Tibial nerve (tissue), 4 donors: ENCODE data around the gene CDH13. TPM values are rescaled to one million over a fixed set of nuclear protein-coding genes. Genes with fewer than 3 reads are reported as not detected.

ENCODE experiments used
- DNase-seq, 2 donors: peaks; one replicate each; pipeline ENCODE4 v3.0.0-alpha.2; 2019; ENCODE audit warnings: low spot score in 2 of 2
- H3K27ac ChIP-seq, 4 donors: fragments of 200-600 bp; sonication (generic) in 3 of 4; one replicate each; pipeline ENCODE4 v1.5.1; 2017 to 2019; ENCODE audit warnings: mild to moderate bottlenecking in 1 of 4
- H3K27me3 ChIP-seq, 2 donors: fragments of 200-600 bp; sonication (generic) in 1 of 2; one replicate each; pipeline versions ENCODE4 v1.5.1 to v1.6.0; 2017 to 2019
- H3K36me3 ChIP-seq, 3 donors: fragments of 200-600 bp; sonication (generic); one replicate each; pipeline ENCODE4 v1.5.1; 2018 to 2019
- H3K4me1 ChIP-seq, 4 donors: fragments of 200-600 bp; sonication (generic) in 3 of 4; one replicate each; pipeline ENCODE4 v1.5.1; 2017 to 2019
- H3K4me3 ChIP-seq, 4 donors: fragments of 200-600 bp; sonication (generic) in 3 of 4; one replicate each; pipeline ENCODE4 v1.5.1; 2017 to 2019; ENCODE audit warnings: mild to moderate bottlenecking in 1 of 4, moderate library complexity in 1 of 4
- H3K9me3 ChIP-seq, 4 donors: fragments of 200-600 bp; sonication (generic) in 3 of 4; one replicate each; pipeline ENCODE4 v1.5.1; 2017 to 2019
- EP300 ChIP-seq, 2 donors: sonication (generic); formaldehyde crosslinking; IDR thresholded peaks; one replicate each; pipeline ENCODE4 v1.6.1; 2017; ENCODE audit warnings: antibody characterized with exemption in 2 of 2, mild to moderate bottlenecking in 1 of 2
- POLR2A ChIP-seq, 2 donors: fragments of 450-650 bp; IDR thresholded peaks; one replicate each; pipeline ENCODE4 v1.6.1; 2017; ENCODE audit warnings: antibody characterized with exemption in 2 of 2, mild to moderate bottlenecking in 2 of 2, moderate library complexity in 2 of 2
- WGBS, 2 donors: methylation state at CpG; one replicate each; pipeline ENCODE4 v1.1.5; 2018; 5-methylcytosine and 5-hydroxymethylcytosine counted together
- total RNA-seq, 4 donors: library from RNA; depleted of rRNA; stranded (reverse); fragments of >200 nt; gene quantifications; one replicate each; pipeline ENCODE4 v1.1.0, GENCODE V29; 2016
- TF ChIP-seq, protein P1 (sequence below), 5 experiments: fragments of 200-600 bp in 3 of 5; fragments of 450-650 bp in 2 of 5; sonication (generic) in 3 of 5; IDR thresholded peaks; one replicate each; pipeline ENCODE4 v1.5.1; 2016 to 2019; ENCODE audit warnings: antibody characterized with exemption in 5 of 5, mild to moderate bottlenecking in 3 of 5, moderate library complexity in 2 of 5

CDH13 gene
- total RNA-seq, 4 donors from 2014 or later: 4.1 to 14.4 (median 5.8) TPM

DNA sequence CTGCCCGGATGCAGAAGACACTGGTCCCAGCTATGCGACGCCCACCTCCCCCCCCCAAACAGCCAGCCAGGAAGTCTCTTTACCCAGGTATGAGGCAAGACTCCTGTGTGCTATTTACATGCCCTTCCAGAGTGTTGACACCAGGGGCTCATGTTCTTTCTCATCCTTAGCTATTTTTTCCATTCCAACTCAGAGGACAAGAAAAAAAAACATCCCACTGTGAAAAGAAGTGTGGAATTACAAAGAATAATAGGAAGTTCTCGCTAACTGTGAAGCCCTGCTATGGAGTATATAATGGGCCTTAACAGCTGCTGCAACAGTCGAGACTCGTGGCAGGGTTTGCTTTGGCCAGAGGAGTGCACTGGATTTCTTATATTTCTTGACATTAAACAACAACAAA, 584.9 kb downstream of the CDH13 start:
- H3K4me3 ChIP-seq: no peak overlapping the region
- WGBS, 2 donors: 49 to 55% methylated on average over 6 of the region's 6 CpGs
- DNase-seq: no peak

DNA sequence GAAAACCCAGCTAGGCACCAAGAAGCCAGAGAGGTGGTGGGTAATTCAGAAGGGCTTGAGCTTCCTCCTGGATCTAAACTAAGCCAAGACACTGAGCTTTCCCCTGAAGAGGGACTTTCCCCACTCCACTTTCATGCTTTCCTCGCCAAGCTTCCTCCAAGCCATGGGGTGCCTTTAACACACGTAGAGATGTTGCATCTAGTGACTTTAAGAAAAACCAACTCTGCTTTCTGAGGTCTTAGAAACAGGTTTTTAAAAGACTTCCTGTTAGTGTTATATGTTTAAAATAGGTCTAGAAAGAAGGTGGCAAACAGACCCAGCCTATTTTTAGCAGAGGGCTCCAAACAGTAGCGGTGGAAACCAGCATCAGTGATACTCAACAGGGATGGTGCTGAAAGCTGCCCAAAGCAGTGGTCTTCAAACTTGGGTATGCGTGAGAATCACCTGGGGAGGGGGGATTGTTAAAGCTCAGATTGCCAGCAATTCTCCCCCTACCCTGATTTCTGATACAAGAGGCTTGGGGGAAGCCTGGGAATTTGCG, 585.6 kb downstream of the CDH13 start:
- DNase-seq: no peak
- H3K27ac ChIP-seq: no peak overlapping the region
- TF ChIP-seq EP300 (IDR thresholded peaks at IDR 0.05) (no peak), POLR2A (IDR thresholded peaks at IDR 0.05) (no peak)
- TF ChIP-seq, protein P1, sequence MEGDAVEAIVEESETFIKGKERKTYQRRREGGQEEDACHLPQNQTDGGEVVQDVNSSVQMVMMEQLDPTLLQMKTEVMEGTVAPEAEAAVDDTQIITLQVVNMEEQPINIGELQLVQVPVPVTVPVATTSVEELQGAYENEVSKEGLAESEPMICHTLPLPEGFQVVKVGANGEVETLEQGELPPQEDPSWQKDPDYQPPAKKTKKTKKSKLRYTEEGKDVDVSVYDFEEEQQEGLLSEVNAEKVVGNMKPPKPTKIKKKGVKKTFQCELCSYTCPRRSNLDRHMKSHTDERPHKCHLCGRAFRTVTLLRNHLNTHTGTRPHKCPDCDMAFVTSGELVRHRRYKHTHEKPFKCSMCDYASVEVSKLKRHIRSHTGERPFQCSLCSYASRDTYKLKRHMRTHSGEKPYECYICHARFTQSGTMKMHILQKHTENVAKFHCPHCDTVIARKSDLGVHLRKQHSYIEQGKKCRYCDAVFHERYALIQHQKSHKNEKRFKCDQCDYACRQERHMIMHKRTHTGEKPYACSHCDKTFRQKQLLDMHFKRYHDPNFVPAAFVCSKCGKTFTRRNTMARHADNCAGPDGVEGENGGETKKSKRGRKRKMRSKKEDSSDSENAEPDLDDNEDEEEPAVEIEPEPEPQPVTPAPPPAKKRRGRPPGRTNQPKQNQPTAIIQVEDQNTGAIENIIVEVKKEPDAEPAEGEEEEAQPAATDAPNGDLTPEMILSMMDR (IDR thresholded peaks at IDR 0.05): no peak
- H3K4me3 ChIP-seq: no peak overlapping the region
- peaks cover 0 to 9% (median 0%) of the 10 kb centered on the region in 4 donors for H3K9me3 ChIP-seq
- no peaks in the 10 kb centered on the region for H3K27me3 ChIP-seq
- 81 to 82% methylated on average over 5 of the region's 5 CpGs for WGBS, 2 donors
- H3K36me3 ChIP-seq: no peaks in the 10 kb centered on the region
- no peaks in the 10 kb centered on the region for H3K4me1 ChIP-seq

More for the DNA sequence above, 584.9 kb downstream of the CDH13 start:
- H3K27me3 ChIP-seq: no peaks in the 10 kb centered on the region
- no peaks in the 10 kb centered on the region for H3K4me1 ChIP-seq
- TF ChIP-seq POLR2A (IDR thresholded peaks at IDR 0.05) (no peak), EP300 (IDR thresholded peaks at IDR 0.05) (no peak)
- TF ChIP-seq, protein P1 (IDR thresholded peaks at IDR 0.05): no peak
- H3K9me3 ChIP-seq: peaks cover 0 to 9% (median 0%) of the 10 kb centered on the region in 4 donors
- no peaks in the 10 kb centered on the region for H3K36me3 ChIP-seq
- H3K27ac ChIP-seq: no peak overlapping the region

DNA sequence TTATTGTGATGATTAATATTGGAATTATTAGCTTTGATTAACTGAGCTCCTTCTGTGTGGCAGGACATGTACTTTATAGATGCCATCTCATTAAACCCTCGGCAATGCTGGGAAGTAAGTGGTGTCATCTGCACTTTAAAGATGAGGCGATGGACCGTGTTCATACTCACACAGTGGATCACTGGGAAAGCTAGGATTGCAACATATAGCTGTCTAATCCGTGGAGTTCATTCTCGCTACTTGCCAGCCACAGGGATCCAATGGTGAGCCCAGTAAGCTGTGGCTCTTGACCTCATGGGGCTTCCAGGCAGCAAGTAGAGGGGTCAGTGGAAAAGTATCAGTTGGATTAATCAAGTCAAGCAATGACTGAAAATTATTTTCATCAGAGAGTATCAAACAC, 587.9 kb downstream of the CDH13 start:
- 92 to 99% methylated on average over 5 of the region's 5 CpGs for WGBS, 2 donors
- no peak for DNase-seq
- Histone ChIP-seq H3K27ac (no peak overlapping the region), H3K9me3 (peaks cover 0 to 9% (median 0%) of the 10 kb centered on the region in 4 donors), H3K4me1 (no peaks in the 10 kb centered on the region), H3K27me3 (no peaks in the 10 kb centered on the region), H3K4me3 (no peak overlapping the region), H3K36me3 (no peaks in the 10 kb centered on the region)
- TF ChIP-seq, protein P1 (IDR thresholded peaks at IDR 0.05): no peak
- TF ChIP-seq POLR2A (IDR thresholded peaks at IDR 0.05) (no peak), EP300 (IDR thresholded peaks at IDR 0.05) (no peak)

DNA sequence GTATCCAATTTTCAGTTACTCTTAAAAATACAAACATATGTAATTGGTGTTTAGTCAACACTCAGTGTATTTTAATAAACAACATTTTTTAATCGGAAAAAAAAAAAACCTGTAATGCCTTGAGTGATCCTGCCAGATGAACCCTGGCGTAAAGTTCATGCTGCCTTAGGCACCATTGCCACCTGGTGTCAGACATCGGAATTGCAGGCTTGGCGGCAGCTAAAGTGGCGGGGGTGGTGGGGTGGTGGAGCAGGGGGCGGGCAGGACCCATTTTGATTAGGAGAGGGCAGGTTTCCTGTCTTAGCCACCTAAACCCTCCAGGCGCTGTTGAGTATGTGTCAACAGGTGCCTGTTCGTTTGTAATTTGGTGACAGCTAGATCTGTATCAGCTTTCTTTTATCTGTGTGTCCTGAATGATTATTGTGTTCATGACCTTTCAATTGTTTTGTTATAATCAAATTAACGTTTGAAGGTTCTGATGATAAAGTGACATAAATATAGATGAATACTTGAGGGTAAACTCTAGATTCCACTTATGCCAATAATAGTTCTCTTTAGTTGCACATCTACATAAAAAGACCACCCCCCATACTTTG, 588.7 kb downstream of the CDH13 start:
- WGBS, 2 donors: 36% methylated on average over 9 of the region's 9 CpGs
- Histone ChIP-seq H3K4me1 (no peaks in the 10 kb centered on the region), H3K4me3 (no peak overlapping the region), H3K27ac (no peak overlapping the region), H3K27me3 (no peaks in the 10 kb centered on the region), H3K9me3 (peaks cover 0 to 9% (median 0%) of the 10 kb centered on the region in 4 donors), H3K36me3 (no peaks in the 10 kb centered on the region)
- no peak for TF ChIP-seq POLR2A (IDR thresholded peaks at IDR 0.05)
- TF ChIP-seq, protein P1 (IDR thresholded peaks at IDR 0.05): peak in 4 of 5 experiments; percentile 13 to 58 (median 35)
- DNase-seq: no peak

DNA sequence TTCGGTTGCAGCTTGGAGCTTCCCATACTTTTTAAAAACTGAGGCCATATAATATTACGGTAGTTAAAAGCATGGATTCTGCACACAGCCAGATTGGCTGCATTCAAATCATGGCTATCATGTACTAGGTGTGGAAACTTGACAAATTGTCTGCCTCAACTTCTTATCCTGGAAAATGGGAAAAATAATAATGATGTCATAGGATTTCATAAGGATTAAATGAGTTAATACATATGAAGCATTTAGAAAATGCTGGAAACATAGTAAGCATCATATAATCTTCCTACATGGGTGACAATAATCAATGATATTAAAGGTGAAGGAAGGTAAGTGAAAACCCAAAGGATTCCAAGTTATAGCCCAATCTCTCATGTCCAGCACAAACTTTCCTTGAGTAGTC, 592.5 kb downstream of the CDH13 start:
- Histone ChIP-seq H3K9me3 (peaks cover 0 to 9% (median 0%) of the 10 kb centered on the region in 4 donors), H3K27ac (no peak overlapping the region), H3K36me3 (no peaks in the 10 kb centered on the region), H3K4me1 (no peaks in the 10 kb centered on the region), H3K27me3 (no peaks in the 10 kb centered on the region), H3K4me3 (no peak overlapping the region)
- TF ChIP-seq, protein P1 (IDR thresholded peaks at IDR 0.05): no peak
- no peak for TF ChIP-seq POLR2A (IDR thresholded peaks at IDR 0.05)
- no peak for TF ChIP-seq EP300 (IDR thresholded peaks at IDR 0.05)
- 89 to 90% methylated on average over 2 of the region's 2 CpGs for WGBS, 2 donors
- DNase-seq: no peak
